ENCODE data around the gene CDHR3. TPM values are rescaled to one million over a fixed set of nuclear protein-coding genes. Genes with fewer than 3 reads are reported as not detected.

Gene CDHR3
- total and polyA plus RNA-seq, 10 of the 15 experiments (the other 5 are each of a cell fraction or from before 2014, with no cell fraction given) = 0.06 to 0.11 TPM; not detected in 8

DNA sequence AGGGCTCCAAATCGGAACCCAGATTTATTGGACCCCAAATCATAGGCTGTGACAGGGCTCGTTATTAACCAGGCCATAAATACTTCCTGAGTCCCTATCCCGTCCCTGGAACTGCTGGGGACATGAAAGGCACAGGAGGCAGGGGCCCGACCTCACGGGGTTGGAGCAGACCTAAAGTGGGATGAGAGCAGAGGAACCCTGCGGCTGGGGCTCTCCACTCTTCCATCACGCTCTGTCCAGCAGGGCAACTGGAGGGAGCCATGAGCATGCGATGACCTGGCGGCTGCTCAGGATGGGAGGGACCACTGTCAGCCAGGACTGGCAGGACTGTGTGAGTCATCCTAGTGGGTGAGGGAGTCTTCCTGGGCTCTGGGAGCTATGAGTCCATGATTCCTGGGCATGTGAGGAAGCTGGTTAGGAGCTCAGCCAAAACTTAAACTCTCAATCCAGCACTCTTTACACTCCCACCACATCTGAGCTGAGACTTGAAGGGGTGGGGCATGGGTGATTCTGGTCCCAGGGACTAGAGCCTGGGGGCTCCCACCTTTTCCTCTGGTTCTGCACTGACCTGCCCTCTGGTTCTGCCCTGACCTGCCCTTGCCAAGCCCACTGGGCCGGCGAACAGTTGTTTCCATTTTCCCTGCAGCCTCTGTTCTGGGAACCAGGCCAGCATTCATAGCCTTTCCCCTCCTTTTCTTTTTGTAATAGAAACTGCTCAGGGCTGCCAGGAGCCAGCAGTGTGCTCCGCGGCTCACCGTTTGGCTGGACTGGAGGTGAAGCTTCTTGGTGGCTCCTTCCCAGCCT, 101.9 kb downstream of the CDHR3 start:
- Histone ChIP-seq H3K27ac (ENCODE audit: control insufficient read depth, insufficient read depth) (peak overlapping the region; percentile 5; the same call in 1 of the 2 replicates), H3K27me3 (replicated peaks in 1 of 2; ENCODE audit: control insufficient read depth in 2 of 2, insufficient read depth in 2 of 2, low read length in 1 of 2) (no peaks in the 10 kb centered on the region), H3K4me2 (ENCODE audit: control insufficient read depth, insufficient read depth) (no peak overlapping the region), H2AFZ (ENCODE audit: control insufficient read depth, low read depth, low read length) (no peak overlapping the region), H3K4me3 (no peak overlapping the region), H3K9ac (ENCODE audit: control insufficient read depth, insufficient read depth, low read length) (no peak overlapping the region), H3K36me3 (ENCODE audit: control insufficient read depth in 2 of 2, insufficient read depth in 2 of 2, low read length in 1 of 2) (no peaks in the 10 kb centered on the region), H4K20me1 (ENCODE audit: control insufficient read depth, insufficient read depth) (no peaks in the 10 kb centered on the region), H3K4me1 (ENCODE audit: control insufficient read depth, insufficient read depth, low read length) (peaks cover 61% of the 10 kb centered on the region), H3K9me3 (replicated peaks; ENCODE audit: control insufficient read depth, insufficient read depth, low read length) (peaks cover 18% of the 10 kb centered on the region; the same call in 2 of the 3 replicates), H3K79me2 (ENCODE audit: control insufficient read depth, insufficient read depth, low read length) (no peaks in the 10 kb centered on the region)
- no TSS peak for BruUV-seq (replicated peaks)
- ChIA-PET CTCF (interaction anchor here (1.8 kb wide), 1 partner anchor 89 kb away, joined by 5 read pairs; no protein-coding TSS in a partner anchor), RAD21 (ENCODE audit: unreplicated experiment) (interaction anchor here (0.9 kb wide), 1 partner anchor 89 kb away, joined by 4 read pairs; no protein-coding TSS in a partner anchor), SMC1A (ENCODE audit: uncharacterized antibody, unreplicated experiment) (interaction anchor here (1.2 to 1.4 kb wide), 2 partner anchors 36 to 38 kb away, joined by 3 to 4 read pairs; no protein-coding TSS in a partner anchor), POLR2A (no interaction called here)
- 97% methylated on average over 14 of the region's 14 CpGs for WGBS (ENCODE audit: insufficient coverage, insufficient replicate concordance, low lambda C conversion rate, missing lambda C conversion rate)
- TF ChIP-seq POU2F2 (IDR thresholded peaks at IDR 0.05; ENCODE audit: borderline replicate concordance, low read depth, low read length) (no peak), TCF12 (IDR thresholded peaks at IDR 0.05; ENCODE audit: low read depth, low read length) (no peak), RAD21 (IDR thresholded peaks at IDR 0.05; ENCODE audit: insufficient read depth, low read depth, low read length) (no peak), GABPA (IDR thresholded peaks at IDR 0.05; ENCODE audit: low read depth) (no peak), RELA (IDR thresholded peaks at IDR 0.05; ENCODE audit: borderline replicate concordance, partially characterized antibody) (no peak), BACH1 (IDR thresholded peaks at IDR 0.05; ENCODE audit: borderline replicate concordance) (no peak), KAT2A (conservative IDR thresholded peaks at IDR 0.05; ENCODE audit: control insufficient read depth, low read depth, low read length) (no peak), CHD4 (IDR thresholded peaks at IDR 0.05) (no peak), JUNB (IDR thresholded peaks at IDR 0.05) (no peak), WRNIP1 (IDR thresholded peaks at IDR 0.05; ENCODE audit: borderline replicate concordance, low read depth, low read length) (no peak), ZNF24 (IDR thresholded peaks at IDR 0.05) (no peak), HDAC6 (IDR thresholded peaks at IDR 0.05; ENCODE audit: unreplicated experiment) (no peak), MEF2B (IDR thresholded peaks at IDR 0.05; ENCODE audit: partially characterized antibody, poor library complexity, severe bottlenecking) (no peak), JUND (IDR thresholded peaks at IDR 0.05; ENCODE audit: low read depth, low read length) (no peak), YY1 (IDR thresholded peaks at IDR 0.05; ENCODE audit: low read depth, low read length) (no peak), CBX3 (IDR thresholded peaks at IDR 0.05; ENCODE audit: borderline replicate concordance, low read depth) (no peak)
- TF ChIP-seq, protein P1, sequence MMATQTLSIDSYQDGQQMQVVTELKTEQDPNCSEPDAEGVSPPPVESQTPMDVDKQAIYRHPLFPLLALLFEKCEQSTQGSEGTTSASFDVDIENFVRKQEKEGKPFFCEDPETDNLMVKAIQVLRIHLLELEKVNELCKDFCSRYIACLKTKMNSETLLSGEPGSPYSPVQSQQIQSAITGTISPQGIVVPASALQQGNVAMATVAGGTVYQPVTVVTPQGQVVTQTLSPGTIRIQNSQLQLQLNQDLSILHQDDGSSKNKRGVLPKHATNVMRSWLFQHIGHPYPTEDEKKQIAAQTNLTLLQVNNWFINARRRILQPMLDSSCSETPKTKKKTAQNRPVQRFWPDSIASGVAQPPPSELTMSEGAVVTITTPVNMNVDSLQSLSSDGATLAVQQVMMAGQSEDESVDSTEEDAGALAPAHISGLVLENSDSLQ (IDR thresholded peaks at IDR 0.05) = no peak
- TF ChIP-seq, protein P2, sequence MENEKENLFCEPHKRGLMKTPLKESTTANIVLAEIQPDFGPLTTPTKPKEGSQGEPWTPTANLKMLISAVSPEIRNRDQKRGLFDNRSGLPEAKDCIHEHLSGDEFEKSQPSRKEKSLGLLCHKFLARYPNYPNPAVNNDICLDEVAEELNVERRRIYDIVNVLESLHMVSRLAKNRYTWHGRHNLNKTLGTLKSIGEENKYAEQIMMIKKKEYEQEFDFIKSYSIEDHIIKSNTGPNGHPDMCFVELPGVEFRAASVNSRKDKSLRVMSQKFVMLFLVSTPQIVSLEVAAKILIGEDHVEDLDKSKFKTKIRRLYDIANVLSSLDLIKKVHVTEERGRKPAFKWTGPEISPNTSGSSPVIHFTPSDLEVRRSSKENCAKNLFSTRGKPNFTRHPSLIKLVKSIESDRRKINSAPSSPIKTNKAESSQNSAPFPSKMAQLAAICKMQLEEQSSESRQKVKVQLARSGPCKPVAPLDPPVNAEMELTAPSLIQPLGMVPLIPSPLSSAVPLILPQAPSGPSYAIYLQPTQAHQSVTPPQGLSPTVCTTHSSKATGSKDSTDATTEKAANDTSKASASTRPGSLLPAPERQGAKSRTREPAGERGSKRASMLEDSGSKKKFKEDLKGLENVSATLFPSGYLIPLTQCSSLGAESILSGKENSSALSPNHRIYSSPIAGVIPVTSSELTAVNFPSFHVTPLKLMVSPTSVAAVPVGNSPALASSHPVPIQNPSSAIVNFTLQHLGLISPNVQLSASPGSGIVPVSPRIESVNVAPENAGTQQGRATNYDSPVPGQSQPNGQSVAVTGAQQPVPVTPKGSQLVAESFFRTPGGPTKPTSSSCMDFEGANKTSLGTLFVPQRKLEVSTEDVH (IDR thresholded peaks at IDR 0.05; ENCODE audit: low read depth, partially characterized antibody) = no peak
- TF ChIP-seq, protein P3, sequence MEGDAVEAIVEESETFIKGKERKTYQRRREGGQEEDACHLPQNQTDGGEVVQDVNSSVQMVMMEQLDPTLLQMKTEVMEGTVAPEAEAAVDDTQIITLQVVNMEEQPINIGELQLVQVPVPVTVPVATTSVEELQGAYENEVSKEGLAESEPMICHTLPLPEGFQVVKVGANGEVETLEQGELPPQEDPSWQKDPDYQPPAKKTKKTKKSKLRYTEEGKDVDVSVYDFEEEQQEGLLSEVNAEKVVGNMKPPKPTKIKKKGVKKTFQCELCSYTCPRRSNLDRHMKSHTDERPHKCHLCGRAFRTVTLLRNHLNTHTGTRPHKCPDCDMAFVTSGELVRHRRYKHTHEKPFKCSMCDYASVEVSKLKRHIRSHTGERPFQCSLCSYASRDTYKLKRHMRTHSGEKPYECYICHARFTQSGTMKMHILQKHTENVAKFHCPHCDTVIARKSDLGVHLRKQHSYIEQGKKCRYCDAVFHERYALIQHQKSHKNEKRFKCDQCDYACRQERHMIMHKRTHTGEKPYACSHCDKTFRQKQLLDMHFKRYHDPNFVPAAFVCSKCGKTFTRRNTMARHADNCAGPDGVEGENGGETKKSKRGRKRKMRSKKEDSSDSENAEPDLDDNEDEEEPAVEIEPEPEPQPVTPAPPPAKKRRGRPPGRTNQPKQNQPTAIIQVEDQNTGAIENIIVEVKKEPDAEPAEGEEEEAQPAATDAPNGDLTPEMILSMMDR (IDR thresholded peaks at IDR 0.05 in 2 of 3, conservative IDR thresholded peaks at IDR 0.05 in 1 of 3; ENCODE audit: control insufficient read depth in 2 of 3, extremely low read depth in 1 of 3, insufficient read depth in 1 of 3, low read depth in 3 of 3, low read length in 3 of 3) = no peak
- FAIRE-seq (no peak), ATAC-seq (no peak), DNase-seq (ENCODE audit: low read depth, low spot score) (no peak)
- in situ Hi-C loops (cut with MboI) (no loop called here), intact Hi-C loops (cut with micrococcal nuclease; ENCODE audit: unreplicated experiment) (no loop called here)

Measured in GM12878 (cell line).